GM12892 (cell line): Measurements from ENCODE around the gene PSD2.

Source experiments
- POLR2A ChIP-seq: IDR thresholded peaks from 2 replicates; pipeline ENCODE4 v1.6.1; 2011; ENCODE audit warnings: low read depth, low read length, control low read depth
- POLR2AphosphoS5 ChIP-seq: IDR thresholded peaks from 2 replicates; pipeline ENCODE4 v1.6.1; 2011; ENCODE audit warnings: low read depth, low read length, control low read depth

DNA sequence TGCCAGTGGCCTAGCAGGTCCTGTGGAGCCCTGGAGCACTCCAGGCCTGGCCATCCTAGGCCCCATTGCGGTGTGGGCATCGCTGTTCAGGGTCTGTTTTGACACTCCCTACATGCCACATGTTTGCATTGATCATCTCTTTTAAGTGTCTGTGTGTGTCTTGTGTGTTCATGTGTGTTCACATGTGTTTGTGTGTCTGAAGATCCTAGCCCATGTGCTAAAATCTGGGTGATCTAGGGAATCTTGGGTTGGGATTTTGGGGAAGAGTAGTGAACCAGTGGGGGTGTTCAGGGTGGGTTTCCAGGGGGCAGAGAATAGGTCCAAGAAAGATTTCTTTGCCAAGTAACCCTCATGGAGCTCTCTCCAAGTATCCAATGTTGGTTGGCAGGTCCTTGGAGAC, 8.4 kb downstream of the PSD2 start:
- TF ChIP-seq POLR2A: no peak
- no peak for TF ChIP-seq POLR2AphosphoS5
